Activated naive CD4-positive, alpha-beta T cell treated with Interleukin-2 at 50 U/mL for 16 hours (primary cell): Measurements from ENCODE around the gene GBX1.

Experiments
- DNase-seq: peaks from one replicate; pipeline ENCODE4 v3.0.0-alpha.2; 2020

Gene GBX1

DNA sequence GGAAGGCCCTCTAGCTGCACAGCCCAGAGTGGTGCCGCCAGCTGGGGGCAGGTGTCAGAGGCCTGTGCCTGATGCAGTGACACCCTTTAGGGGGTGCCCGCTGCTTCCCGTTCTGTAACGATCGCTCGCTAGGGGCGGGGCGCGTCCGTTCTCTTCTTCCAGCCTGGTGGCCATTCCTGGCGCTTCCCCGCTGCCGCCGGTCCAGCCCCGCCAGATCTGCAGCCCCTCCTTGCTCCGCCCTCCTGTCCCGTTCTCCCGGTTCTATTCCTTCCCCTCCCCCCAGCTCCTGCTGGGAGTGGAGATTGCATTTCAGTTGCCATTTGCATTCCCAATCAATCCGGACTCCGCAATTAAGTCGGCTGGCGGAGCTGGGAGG, 42.0 kb downstream of the GBX1 start:
- no peak for DNase-seq

DNA sequence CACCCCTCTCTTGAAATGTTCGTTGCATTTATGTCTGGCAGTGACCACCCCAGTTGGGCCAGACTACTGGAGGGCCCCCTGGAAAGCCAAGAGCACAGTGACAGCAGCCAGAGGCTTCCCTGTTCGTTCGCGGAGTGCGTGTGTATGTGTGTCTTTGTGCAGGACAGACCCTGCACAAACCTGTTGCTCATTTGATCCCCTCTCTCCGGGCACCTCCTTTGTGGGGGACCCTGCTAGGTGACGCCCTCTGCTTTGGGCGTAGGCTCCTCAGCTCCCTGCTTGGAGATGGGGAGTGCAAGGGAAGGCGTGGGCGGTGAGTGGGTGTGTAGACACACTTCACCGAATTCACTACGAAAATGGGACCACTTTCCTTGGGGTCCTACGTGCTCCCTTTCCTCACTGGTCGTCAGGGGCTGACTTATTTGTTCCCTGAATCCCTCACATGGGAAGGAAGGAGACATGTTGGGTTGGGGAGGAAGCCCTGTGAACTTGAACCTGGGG, 42.5 kb downstream of the GBX1 start:
- no peak for DNase-seq

DNA sequence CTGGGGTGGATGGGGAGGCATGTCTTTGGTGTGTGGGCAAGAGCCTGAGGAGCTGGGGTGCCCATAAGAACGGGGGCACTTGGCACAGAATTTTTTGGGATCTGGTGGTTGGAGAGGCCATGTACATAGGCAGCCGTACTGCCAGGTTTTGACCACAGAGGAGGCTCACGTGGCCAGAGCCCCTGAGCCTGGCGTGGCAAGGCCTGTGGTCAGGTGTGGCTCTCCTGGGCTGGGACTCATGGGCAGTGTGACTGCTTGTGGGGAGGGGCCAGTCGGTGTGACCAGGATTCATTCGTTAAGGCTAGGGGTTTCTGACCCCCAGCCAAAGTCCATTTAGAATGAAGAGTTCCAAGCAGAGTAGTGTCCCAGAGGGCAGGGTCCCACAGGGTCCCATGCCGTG, 43.0 kb downstream of the GBX1 start:
- no peak for DNase-seq

DNA sequence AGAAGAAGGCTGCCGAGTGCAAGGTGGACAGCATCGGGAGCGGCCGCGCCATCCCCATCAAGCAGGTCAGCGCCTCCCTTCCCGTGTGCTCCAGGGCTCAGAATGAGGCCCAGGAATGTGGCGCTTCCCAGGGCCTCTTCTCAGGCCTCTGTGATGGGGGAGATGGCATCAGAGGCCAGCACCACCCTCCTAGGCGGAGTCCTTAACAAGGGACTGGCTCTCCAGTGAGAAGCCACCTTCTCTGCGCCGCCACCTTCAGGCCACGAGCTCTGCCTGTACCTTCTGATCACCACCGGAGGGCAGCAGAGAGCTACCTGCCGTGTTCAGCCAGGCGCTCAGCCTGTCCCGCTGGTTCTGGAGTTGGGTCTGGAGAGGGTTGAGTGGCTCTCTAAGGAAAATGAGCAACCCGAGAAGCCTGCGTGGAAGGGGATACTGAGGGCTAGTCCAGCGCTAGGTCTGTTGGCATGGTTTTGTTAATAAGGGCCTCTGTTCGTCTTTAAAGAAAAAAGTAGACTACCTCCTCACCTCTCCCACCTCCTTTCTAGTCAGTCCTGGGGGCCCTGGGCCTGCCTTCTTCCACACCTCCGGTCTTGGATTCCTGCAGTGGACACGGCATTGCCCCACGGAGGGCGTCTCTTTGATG, 43.6 kb downstream of the GBX1 start:
- DNase-seq: peak; percentile 82

DNA sequence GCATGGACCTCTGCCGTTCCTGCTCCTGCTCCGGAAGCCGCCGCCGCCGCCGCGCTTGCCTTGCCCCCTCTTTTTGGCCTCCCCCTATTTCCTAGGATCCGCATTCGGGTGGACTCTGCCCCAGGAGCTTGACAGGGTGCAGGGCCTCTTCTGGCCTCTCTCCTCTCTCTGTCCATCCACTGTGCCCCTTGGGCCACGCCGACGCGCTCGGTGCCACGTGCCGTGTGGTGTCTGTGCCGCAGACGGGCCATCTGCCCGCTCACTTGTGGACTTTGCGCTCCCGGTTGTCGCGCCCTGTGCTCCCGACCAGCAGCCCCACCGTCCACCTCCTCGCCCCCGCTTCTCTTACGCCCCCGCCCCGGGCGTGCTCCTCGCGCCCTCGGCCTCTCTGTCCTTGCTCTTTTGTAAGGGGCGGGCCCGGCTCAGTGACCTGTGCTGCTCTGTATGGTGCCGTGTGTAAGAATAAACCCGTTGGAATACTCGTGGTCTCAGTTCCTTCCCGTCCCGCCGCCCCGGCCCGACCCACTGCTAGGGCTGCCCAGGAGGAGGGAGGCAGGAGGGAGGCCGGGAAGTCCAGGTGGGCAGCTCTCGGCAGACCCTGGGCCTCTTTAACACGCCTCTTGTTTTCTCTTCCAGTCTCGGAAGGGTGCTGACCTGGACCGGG, 44.2 kb downstream of the GBX1 start:
- no peak for DNase-seq

DNA sequence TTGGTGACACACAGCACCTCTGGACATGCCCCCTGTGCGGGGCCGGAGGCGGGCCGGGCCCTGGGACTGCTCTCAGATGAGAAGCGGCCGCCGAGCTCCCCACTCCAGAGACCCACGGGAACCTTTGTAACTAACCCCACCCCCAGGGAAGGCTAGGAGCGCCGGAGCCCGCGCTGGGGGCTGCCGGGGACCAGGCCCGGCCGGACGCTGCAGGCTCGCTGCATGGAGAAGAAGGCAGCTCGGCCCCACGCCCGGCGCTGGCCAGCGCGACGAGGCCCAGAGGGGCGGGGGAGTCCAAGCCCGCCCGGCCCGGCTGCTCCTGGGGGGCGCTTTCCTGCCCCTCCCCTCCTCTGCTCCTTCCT, 44.7 kb downstream of the GBX1 start:
- no peak for DNase-seq

DNA sequence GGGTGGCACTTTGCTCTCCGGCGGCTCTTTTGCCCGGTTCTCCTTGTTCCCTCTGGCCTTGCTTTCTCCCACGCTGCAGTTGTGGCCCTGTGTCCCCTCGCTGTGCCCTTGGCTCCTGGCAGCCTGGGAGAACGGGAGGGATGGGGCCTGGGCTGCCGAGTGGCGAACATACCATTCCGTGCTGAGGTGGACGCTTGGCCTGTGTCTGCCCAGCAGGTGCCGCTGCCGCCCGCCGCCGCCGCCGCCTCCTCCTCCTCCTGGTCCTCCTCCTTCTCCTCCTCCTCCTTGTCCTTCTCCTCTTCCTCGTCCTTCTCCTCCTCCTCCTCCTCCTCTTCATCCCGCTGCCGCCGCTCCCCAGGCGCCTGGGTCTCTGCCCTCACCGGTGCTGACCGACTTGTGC, 45.2 kb downstream of the GBX1 start:
- no peak for DNase-seq

DNA sequence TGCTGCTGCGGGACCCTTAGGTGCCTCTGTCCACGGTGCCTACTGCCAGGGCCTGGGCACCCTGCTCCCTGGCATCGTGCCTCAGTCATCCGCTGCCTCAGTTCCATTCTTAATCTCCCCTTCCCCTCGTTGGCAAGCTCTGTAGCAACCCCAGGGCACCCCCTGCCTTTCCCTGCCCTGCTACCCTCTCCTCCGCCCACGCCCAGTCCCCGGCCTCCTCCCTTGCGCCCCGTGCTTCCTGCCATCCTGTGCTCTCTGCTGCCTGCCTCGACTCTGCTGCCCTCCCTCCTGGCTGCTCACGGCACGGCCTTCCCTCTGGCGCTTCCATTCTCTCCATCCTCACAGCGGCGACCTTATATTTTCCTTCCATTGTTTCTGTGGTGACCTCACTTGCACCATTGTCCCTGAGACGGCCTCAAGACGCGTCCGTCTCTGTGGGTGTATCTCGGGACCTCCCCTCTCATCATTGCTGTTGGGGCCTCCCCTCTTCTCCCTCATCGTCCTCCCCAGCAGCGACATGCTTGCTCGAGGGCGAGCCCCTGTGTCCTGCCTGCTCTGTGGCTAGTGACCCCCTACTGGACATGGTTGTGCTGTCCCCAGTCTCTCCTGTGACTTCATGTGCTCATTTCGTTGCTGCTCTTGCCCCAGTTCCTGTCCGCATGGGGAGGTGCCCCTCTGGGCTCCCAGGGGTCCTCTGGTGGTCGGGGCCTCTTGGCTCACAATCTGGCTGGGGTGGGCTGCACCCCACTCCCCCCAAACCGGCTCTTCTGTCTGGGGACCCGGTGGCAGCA, 45.9 kb downstream of the GBX1 start:
- no peak for DNase-seq

DNA sequence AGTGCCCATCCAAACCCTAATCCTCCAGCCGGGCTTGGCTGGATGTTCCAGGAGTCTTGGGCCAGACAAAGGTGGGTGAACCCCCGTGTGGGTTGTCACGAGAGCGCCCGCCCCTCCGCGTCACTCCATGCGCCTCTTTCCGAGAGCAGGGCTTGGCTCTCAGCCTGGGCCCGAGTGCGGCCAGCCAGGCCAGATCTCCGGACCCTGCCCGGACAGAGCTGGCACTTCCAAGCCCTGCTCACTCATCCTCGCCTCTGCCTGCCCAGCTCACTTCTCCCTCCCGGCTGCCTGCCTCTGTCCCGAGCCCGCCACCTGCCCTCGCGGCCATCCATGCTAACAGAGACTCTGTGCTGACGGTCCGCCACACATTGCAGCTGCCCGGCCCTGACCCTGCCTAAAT, 46.6 kb downstream of the GBX1 start:
- DNase-seq: no peak

DNA sequence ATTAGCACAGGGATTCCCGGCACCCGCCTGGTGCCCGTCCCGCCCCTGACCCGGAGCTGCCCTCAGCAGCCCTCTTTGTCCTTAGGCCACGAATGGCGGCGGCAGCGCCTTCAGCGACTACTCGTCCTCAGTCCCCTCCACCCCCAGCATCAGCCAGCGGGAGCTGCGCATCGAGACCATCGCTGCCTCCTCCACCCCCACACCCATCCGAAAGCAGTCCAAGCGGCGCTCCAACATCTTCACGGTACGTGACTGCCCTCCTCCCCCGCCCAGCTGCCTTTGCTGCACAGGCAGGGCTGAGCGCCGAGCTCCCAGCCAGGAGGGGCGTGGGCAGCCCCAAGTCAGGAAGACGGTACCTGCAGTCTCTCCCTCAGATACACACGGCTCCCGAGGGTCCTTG, 47.6 kb downstream of the GBX1 start:
- no peak for DNase-seq

DNA sequence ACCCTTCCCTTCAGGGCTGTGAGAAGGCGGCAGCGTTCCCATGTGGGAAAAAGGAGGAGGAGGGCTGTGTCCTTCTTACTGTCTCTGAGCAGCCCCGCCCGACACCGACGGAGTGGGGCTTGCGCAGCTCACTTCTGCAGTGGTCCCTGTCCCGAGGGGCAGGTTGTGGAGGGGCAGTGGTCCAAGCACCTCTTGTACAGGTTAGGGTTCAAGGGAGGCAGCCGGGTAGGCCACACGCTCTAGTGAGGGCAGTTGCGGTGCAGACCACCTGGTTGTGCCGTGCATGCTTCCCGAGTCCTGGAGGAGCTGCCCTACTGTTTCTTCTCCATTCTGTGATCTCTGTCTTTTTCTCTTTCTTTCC, 48.5 kb downstream of the GBX1 start:
- no peak for DNase-seq

DNA sequence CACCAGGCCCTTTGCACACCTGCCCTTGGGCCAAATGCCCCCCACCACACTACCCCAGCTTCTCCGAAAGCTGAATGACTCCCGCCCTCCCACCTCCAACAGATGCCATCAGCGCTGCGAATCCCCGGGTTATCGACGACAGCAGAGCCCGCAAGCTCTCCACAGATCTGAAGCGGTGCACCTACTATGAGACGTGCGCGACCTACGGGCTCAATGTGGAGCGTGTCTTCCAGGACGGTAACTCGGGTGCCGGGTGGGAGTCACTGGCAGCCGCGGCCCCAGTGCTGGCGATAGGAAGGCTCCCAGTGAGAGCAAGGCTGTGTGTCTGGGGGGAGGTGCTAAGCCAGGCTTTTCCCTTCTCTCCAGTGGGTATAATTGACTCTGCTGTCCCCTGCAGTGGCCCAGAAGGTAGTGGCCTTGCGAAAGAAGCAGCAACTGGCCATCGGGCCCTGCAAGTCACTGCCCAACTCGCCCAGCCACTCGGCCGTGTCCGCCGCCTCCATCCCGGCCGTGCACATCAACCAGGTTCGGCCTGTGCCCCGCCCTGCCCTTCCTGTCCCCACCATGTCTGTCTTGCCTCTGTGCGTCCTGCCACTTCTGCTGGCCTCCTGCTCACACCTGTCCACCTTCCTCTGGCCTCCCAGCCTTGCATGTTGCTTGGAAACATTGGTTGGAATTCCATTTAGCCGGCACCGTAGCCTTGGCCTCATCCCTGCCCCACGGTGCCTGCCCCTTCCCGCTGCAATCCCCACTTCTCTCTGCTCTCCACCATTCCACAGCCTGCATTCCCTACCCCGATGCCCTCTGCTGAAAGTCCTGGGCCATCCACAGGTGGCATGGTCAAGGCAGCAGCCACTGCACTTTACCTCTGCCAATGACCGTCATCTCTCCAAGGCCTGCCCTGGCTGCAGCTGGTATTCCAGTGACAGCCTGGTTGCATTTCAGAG, 49.1 kb downstream of the GBX1 start:
- no peak for DNase-seq

DNA sequence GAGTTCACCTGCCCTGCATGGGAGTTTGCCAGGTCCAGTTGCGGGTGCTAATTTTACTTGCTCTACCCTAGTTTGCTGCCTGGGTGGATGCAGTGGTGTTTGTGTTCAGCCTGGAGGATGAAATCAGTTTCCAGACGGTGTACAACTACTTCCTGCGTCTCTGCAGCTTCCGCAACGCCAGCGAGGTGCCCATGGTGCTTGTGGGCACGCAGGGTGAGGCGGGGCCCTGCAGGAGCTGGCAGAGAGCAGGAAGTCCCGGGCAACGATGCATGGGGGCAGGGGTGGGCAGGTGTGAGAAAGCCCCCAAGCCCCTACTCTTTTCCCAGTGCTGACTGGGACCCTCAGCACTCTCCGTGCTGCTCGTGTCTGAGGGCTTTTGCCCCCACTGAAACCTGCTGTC, 49.9 kb downstream of the GBX1 start:
- peak; percentile 39 for DNase-seq

DNA sequence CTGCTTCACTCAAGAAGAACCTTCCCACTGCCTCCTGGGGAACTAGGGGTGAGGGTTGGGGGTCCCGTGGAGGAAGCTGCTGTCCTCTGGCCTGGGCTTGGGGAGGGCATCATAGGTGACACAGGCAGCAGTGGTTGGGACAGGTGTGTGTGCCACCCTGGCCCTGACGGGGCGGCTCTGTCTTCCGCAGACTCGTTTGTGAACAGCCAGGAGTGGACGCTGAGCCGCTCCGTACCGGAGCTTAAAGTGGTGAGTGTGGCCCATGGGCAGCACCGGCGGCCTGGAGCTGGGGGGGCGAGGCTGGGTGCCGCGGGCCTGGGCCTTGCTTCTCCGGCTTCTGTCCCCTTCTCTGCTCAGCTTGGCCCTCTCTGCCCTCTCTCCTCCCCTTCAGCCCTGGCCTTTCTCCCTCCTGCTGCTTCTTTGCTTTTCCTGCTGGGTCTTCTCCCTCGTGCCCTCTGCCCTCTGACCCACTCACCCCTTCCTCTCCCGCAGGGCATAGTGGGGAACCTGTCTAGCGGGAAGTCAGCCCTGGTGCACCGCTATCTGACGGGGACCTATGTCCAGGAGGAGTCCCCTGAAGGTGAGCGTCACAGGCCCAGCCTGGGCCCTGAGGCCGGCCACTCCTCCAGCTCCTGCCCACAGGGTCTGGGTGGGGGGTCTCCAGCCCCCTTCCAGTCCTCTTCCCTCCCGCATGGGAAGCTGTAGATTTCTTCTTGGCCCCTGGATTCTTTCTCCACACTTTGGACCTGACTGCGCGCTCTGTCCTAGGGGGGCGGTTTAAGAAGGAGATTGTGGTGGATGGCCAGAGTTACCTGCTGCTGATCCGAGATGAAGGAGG, 50.7 kb downstream of the GBX1 start:
- no peak for DNase-seq

DNA sequence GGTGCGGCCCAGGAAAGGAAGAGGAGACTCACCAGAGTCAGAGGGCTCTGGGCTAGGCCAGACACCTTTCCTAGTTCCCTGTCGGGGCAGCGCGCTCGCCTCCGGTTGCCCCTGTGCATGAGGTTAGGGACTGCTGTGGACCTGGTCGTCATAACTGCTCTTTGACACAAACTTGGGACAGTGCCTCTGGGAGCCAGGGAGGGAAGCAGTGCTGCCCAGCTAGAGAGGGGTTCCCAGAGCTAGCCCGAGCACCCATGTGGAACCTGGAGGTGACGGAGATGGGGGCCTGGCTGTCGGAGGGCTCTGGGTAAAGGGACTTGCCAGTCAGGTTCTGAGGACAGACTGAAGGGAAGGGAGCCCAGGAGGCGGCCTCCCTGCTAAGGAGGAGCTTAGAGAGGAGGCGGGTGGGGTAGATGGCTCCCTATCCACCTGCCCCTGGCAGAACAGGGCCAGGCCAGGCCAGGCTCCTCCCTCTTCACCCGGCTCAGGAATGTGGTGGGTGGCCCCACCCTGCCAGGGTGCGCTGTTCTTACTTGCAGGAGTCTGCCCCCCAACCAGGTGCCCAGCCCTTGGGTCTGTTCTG, 51.6 kb downstream of the GBX1 start:
- DNase-seq: no peak

DNA sequence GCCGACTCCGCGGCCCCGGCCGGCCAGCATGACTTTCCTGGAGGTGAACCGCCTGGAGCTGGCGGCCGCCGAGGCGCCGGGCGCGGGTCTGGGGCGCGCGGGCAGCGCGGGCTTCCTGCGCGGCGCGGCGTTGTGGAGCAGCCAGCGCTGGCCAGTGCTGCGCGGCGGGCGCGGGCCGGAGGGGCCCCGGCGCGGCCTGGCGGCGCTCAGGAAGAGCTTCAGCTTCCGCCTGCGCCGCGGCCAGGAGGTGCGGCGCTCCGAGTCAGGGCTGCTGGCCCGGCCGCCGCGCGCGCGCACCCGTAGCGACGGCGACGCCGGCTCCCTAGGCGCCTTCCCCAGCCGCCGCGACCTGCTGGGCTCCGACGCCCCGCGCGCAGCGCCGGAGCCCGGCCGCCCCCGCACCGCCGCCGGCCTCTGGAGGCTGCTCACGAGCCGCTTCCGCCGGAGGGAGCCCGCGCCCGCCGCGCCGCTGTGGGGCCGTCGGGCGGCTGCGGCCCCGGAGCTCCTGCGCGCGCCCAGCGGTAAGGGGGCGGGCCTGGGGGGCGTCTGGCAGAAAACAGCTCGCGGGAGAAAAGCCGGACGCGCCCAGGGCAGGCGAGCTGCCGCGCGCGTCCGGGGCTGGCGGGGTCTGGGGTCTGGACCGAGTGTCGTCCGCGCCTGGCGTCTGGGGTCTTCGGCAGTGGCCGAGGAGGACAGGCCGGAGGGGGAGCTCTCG, 52.2 kb downstream of the GBX1 start:
- peak; percentile 54 for DNase-seq

DNA sequence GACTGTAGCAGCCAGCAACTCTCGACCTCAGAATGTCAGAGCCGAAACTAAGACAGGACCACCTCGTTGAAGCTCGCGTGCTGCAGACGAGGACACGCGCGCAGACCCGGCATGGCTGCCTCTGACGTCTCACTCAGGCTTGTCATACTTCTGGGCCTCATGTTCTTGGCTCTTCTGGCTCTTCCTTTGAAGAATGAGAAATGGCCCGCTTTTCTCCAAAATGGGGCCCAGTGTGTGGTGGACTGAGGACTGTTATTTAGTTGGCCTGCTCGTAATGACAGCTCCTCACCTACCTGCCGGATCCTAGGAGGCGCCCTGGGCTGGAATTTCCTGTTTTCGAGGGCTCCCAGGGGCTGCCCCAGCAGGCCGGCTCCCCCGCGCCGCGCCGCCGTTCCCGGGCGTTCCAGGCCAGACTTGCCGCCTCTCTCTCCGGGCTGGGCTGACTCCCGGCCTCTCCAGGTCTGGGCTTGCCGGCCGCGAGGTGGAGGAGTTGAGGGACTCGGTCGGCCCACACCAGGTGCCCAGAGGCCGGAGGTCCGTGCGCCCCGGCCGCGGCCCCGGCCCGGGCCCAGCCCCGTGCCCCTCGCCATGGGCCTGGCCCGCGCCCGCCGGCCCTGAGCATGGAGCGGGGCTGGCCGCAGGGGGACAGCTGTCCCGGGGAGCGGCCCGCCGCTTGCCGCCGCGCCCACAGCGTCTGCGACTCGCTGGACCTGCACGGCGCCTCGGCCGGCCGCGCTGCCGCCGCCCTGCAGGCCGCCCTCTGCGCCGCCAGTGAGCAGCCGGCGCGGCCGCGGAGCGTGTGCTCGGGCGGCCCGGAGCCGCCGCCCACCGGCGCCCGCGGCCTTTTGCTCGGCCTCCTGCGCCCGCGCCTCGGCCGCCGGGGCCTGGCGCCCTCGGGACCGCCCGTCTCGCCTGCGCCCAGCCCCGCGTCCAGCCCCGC, 53.1 kb downstream of the GBX1 start:
- DNase-seq: no peak

DNA sequence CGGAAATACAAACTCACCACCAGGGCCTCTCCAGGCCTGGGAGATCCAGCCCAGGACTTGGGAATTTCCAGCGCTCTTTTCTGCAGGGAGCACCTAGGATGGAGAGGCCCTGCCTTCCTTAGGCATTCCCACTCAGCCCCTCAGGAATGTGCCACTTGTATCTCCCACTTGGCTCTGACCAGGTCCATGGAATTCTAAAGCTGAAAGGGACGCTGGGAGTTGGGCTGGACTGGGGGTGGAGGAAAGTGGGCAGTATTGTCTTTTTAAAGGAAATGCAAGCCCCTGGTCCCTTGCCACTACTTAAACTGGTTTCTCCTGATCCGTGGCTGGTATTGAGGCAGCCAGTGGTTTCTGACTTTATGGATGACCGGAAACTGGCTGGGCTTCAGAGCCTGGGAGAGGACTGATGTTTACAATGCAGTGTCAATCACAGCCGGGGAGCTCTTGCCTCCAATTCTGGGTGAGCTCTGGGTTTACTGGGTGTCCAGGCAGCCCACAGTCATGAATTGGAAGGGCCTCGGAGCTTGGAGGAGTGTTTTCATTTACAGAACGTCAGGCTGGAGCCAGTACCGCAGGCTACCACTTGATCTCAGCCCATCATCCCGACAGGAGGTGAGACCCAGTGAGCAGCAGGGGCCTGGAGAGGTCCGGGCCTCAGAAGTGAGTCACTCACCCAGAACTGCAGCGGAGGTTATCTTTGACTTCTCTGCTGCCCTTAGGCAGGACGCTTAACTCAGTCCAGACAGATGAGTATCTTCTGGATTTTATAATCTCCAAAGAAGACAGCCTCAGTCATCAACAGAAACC, 53.9 kb downstream of the GBX1 start:
- DNase-seq: no peak
